Large intestine (tissue), 3 donors: ENCODE data around the gene ADARB1. TPM values are rescaled to one million over a fixed set of nuclear protein-coding genes. Genes with fewer than 3 reads are reported as not detected.
"Not testable (repeated sequence)": the region's sequence is repeated elsewhere in the genome, so short reads cannot be mapped to it uniquely, and the experiment has no call there.

Experiments used
- DNase-seq, 2 donors: peaks; one replicate each; pipeline versions ENCODE4 v3.0.0 to v3.0.0-alpha.2; 2013
- H3K27ac ChIP-seq: one replicate; pipeline ENCODE4 v1.5.1; 2013; ENCODE audit warnings: low read length
- H3K27me3 ChIP-seq: 2 replicates; pipeline ENCODE4 v1.6.1; 2013; ENCODE audit warnings: low read length; ENCODE audit not compliant: control insufficient read depth, insufficient read depth
- H3K36me3 ChIP-seq: 2 replicates; pipeline ENCODE4 v1.6.1; 2013; ENCODE audit warnings: low read length; ENCODE audit not compliant: control insufficient read depth, insufficient read depth
- H3K4me1 ChIP-seq: one replicate; pipeline ENCODE4 v1.6.1; 2013; ENCODE audit warnings: low read length; ENCODE audit not compliant: control insufficient read depth, insufficient read depth
- H3K4me3 ChIP-seq: one replicate; pipeline ENCODE4 v1.5.1; 2013; ENCODE audit warnings: low read length
- H3K9me3 ChIP-seq: one replicate; pipeline ENCODE4 v1.6.1; 2013; ENCODE audit warnings: mild to moderate bottlenecking, low read depth, low read length, moderate library complexity; ENCODE audit not compliant: control insufficient read depth
- WGBS: methylation state at CpG from one replicate; pipeline ENCODE4 v1.1.5; 2013; ENCODE audit warnings: low lambda C conversion rate; ENCODE audit not compliant: insufficient coverage; 5-methylcytosine and 5-hydroxymethylcytosine counted together
- polyA plus RNA-seq: library from polyadenylated mRNA; unstranded; fragments of 120-200 nt; gene quantifications from one replicate; pipeline ENCODE4 v1.2.1, GENCODE V29; 2013

ADARB1 gene
- polyA plus RNA-seq, 1 donor = 12.1 TPM

DNA sequence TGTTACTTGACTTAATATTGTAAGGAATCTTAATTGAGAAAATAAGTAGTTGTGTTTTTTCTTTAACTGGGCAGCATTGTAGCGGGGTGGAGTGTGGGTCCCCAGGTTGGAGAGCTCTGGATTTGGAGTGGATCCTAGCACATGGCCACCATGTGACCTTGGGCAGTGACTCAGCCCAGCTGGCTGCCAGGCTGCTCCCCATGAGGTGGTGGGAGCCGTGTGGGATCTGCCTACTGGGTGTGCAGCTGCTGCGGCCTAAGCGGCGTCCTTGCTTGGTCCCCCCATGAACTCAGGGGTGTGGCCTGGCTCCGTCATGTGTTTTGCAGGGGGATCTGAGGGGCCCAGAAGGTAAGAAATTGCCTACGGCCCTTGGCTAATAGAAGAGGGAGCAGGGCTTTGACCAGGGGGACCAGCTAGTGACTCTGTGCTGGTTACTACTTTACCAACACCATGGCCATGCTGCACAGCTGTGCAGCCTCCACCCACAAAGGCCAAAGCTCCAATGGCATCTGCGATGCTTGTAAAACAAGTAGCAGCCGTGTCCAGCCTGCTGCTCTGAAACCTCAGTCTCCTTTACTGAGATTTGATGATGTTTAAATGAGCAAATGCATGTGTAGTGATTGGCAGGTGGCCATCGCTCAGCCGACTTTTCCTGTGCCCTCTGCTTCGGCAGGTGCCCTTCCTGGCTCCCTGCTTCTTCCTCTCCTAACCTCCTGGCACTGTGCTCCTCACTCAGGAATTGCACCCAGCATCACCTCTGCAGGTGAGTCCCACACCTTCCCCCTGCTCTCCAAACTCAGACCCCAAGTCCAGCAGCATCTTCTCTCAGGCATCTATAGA lies 68.3 kb downstream of the ADARB1 start:
- no CpG with 5 or more reads among the region's 12 CpGs for WGBS
- Histone ChIP-seq H3K27me3 (no peaks in the 10 kb centered on the region), H3K36me3 (peaks cover 2% of the 10 kb centered on the region), H3K4me3 (no peak overlapping the region), H3K9me3 (no peaks in the 10 kb centered on the region), H3K4me1 (peaks cover 8% of the 10 kb centered on the region), H3K27ac (no peak overlapping the region)
- DNase-seq = no peak

- Histone ChIP-seq H3K27ac (no peak overlapping the region), H3K9me3 (no peaks in the 10 kb centered on the region), H3K4me1 (no peaks in the 10 kb centered on the region), H3K36me3 (peaks cover 2% of the 10 kb centered on the region), H3K27me3 (no peaks in the 10 kb centered on the region), H3K4me3 (no peak overlapping the region)
- no peak for DNase-seq
- 95% methylated on average over 2 of the region's 3 CpGs for WGBS
Measured at GRCh38 chr21:45143855-45144254, 69.5 kb downstream of the ADARB1 start.

GRCh38 chr21:45145146-45145545 lies 70.8 kb downstream of the ADARB1 start:
- no peak for DNase-seq
- Histone ChIP-seq H3K4me1 (no peaks in the 10 kb centered on the region), H3K27ac (no peak overlapping the region), H3K4me3 (no peak overlapping the region), H3K27me3 (no peaks in the 10 kb centered on the region), H3K9me3 (no peaks in the 10 kb centered on the region), H3K36me3 (peaks cover 2% of the 10 kb centered on the region)
- no CpG with 5 or more reads among the region's 9 CpGs for WGBS

DNA sequence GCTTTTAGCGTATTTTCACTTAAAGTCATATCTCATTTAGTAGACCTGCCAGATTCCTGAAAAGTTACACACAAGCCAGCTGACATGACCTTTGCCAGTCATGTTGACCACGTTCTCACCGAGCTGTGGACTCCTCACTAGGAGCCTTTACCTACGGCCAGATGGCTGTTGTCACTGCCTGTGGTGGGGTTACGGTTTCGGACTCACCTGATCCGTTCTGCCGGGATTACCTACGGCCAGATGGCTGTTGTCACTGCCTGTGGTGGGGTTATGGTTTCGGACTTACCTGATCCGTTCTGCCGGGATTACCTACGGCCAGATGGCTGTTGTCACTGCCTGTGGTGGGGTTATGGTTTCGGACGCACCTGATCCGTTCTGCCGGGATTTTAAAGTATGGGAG lies 71.5 kb downstream of the ADARB1 start:
- H3K9me3 ChIP-seq, H3K27me3 ChIP-seq, H3K27ac ChIP-seq, H3K36me3 ChIP-seq, H3K4me1 ChIP-seq, DNase-seq, H3K4me3 ChIP-seq: not testable (repeated sequence)
- WGBS = no CpG with 5 or more reads among the region's 17 CpGs

- no peaks in the 10 kb centered on the region for H3K27me3 ChIP-seq
- H3K9me3 ChIP-seq = no peaks in the 10 kb centered on the region
- DNase-seq = no peak
- no peak overlapping the region for H3K27ac ChIP-seq
- peaks cover 2% of the 10 kb centered on the region for H3K36me3 ChIP-seq
- no peaks in the 10 kb centered on the region for H3K4me1 ChIP-seq
- WGBS = 80% methylated on average over 1 of the region's 8 CpGs
- no peak overlapping the region for H3K4me3 ChIP-seq
Measured at GRCh38 chr21:45146306-45146705, 71.9 kb downstream of the ADARB1 start.

- H3K27ac ChIP-seq = no peak overlapping the region
- H3K27me3 ChIP-seq = no peaks in the 10 kb centered on the region
- H3K36me3 ChIP-seq = peaks cover 2% of the 10 kb centered on the region
- no peak for DNase-seq
- H3K4me1 ChIP-seq = peaks cover 4% of the 10 kb centered on the region
- WGBS = no CpG with 5 or more reads among the region's 2 CpGs
- no peak overlapping the region for H3K4me3 ChIP-seq
- H3K9me3 ChIP-seq = no peaks in the 10 kb centered on the region
Measured at GRCh38 chr21:45146801-45147200, 72.4 kb downstream of the ADARB1 start.

DNA sequence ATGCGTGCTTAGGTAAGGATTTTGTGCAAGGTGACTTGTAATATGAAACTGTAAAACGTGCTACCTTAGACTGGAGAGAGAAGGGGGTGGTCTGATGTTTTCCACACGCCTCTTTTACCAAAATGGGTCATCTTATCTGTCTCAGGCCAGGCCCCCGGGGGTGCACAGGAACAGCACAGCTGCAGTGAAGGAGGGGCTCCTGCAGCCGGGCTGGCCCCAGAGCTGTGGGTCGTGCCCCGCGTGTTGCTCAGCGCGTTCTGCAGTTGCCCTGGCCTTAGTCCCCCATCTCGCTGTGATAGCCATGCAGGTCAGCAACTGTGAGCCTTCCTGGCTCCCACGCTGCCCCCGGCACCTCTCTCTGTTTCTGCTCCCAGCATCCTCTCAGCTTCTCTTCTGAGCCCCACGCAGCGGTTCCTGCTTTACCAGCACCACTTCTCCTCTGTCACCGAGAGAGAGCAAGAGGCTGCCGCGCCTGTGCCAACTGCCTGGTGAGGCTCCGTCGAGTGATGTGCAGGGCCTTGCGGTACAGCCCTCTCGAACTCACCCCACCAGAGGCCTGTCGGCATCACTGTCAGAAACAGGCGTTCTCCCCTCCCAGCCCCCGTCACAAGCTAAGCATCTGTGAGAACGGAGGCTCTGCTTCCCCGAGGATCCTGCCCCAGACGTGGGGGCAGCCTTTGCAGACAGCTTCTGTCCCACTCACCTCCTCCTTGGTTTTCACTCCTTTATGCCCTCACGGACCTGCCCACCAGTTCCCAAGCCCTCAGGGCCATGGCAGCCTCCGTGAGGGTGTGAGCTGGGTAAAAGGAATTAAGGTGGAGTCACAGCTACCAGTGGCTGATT lies 73.3 kb downstream of the ADARB1 start:
- Histone ChIP-seq H3K27ac (no peak overlapping the region), H3K9me3 (no peaks in the 10 kb centered on the region), H3K4me1 (peaks cover 9% of the 10 kb centered on the region), H3K4me3 (no peak overlapping the region), H3K27me3 (no peaks in the 10 kb centered on the region), H3K36me3 (peaks cover 2% of the 10 kb centered on the region)
- whole genome bisulfite sequencing = 50% methylated on average over 1 of the region's 30 CpGs
- DNase-seq = no peak

- Histone ChIP-seq H3K4me3 (no peak overlapping the region), H3K27me3 (no peaks in the 10 kb centered on the region), H3K4me1 (peaks cover 9% of the 10 kb centered on the region), H3K27ac (no peak overlapping the region), H3K36me3 (no peaks in the 10 kb centered on the region), H3K9me3 (no peaks in the 10 kb centered on the region)
- no peak for DNase-seq
- WGBS = no CpG with 5 or more reads among the region's 14 CpGs
Measured at GRCh38 chr21:45148316-45148990, 74.1 kb downstream of the ADARB1 start.

DNA sequence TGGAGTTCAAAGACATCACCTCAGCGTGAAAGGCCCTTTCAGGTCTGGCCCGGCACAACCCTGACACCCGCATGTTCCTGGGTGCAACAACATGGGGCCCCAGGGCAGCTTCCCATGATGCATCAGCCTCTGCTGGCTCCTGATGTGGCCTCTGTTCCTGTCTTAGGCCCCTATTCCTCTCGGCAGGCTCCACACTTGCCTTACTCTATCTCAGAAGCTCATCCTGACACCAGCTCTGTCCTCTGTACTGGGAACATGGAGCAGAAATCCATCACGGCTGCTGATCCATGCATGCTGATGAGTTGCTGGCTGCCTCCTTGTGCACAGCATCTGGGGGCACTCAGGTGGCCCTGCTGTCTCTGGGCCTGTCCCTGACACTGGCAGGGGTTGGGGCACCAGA lies 74.6 kb downstream of the ADARB1 start:
- no peaks in the 10 kb centered on the region for H3K36me3 ChIP-seq
- no peaks in the 10 kb centered on the region for H3K9me3 ChIP-seq
- no peak overlapping the region for H3K27ac ChIP-seq
- no peak for DNase-seq
- H3K4me3 ChIP-seq = no peak overlapping the region
- peaks cover 9% of the 10 kb centered on the region for H3K4me1 ChIP-seq
- no CpG with 5 or more reads among the region's 5 CpGs for WGBS
- no peaks in the 10 kb centered on the region for H3K27me3 ChIP-seq

GRCh38 chr21:45150638-45151131 lies 76.3 kb downstream of the ADARB1 start:
- peaks cover 9% of the 10 kb centered on the region for H3K4me1 ChIP-seq
- DNase-seq = no peak
- H3K36me3 ChIP-seq = no peaks in the 10 kb centered on the region
- no peaks in the 10 kb centered on the region for H3K9me3 ChIP-seq
- H3K27me3 ChIP-seq = no peaks in the 10 kb centered on the region
- no peak overlapping the region for H3K4me3 ChIP-seq
- H3K27ac ChIP-seq = no peak overlapping the region
- no CpG with 5 or more reads among the region's 6 CpGs for WGBS
